ENCODE data around the gene ZNF346. TPM values are rescaled to one million over a fixed set of nuclear protein-coding genes. Genes with fewer than 3 reads are reported as not detected.

ZNF346 gene
- total and polyA plus RNA-seq, 2 of the 13 experiments (the other 11 are each of a cell fraction or from before 2014, with no cell fraction given): 8.6 to 19.4 TPM

GRCh38 chr5:177022386-177023302, at the start of gene ZNF346 (continued):
- TF ChIP-seq ZSCAN31 (CRISPR knock-in tag; IDR thresholded peaks at IDR 0.05; ENCODE audit: low read depth) (no peak), MZF1 (CRISPR knock-in tag; IDR thresholded peaks at IDR 0.05; ENCODE audit: borderline replicate concordance) (no peak), THAP11 (CRISPR knock-in tag; IDR thresholded peaks at IDR 0.05) (peak; percentile 58; the same call in 1 of the 2 replicates), ZNF75D (CRISPR knock-in tag; IDR thresholded peaks at IDR 0.05; ENCODE audit: borderline replicate concordance) (no peak), ISL2 (CRISPR knock-in tag; IDR thresholded peaks at IDR 0.05) (0 out of 2 replicates have a peak, but pooled peaks have one; percentile 21), ZBTB26 (CRISPR knock-in tag; IDR thresholded peaks at IDR 0.05; ENCODE audit: borderline replicate concordance) (no peak; the same call in 1 of the 2 replicates), ZNF30 (CRISPR knock-in tag; IDR thresholded peaks at IDR 0.05) (no peak), ZNF605 (CRISPR knock-in tag; IDR thresholded peaks at IDR 0.05) (no peak; the same call in 1 of the 2 replicates), SNAPC2 (CRISPR knock-in tag; IDR thresholded peaks at IDR 0.05) (peak; percentile 49; the same call in 1 of the 2 replicates), ZNF572 (CRISPR knock-in tag; IDR thresholded peaks at IDR 0.05) (no peak), ZNF781 (CRISPR knock-in tag; IDR thresholded peaks at IDR 0.05; ENCODE audit: borderline replicate concordance, not compliant biosample characterization) (no peak), PRMT3 (CRISPR knock-in tag; IDR thresholded peaks at IDR 0.05; ENCODE audit: borderline replicate concordance, low read depth) (no peak), TFE3 (CRISPR knock-in tag; IDR thresholded peaks at IDR 0.05) (no peak), ARNT2 (CRISPR knock-in tag; IDR thresholded peaks at IDR 0.05; ENCODE audit: low read depth) (peak; percentile 94), LRRFIP1 (CRISPR knock-in tag; conservative IDR thresholded peaks at IDR 0.05) (no peak), HHEX (CRISPR knock-in tag; IDR thresholded peaks at IDR 0.05) (no peak), ZNF20 (CRISPR knock-in tag; IDR thresholded peaks at IDR 0.05) (no peak), CEBPG (CRISPR knock-in tag; IDR thresholded peaks at IDR 0.05) (no peak), ZBTB8A (CRISPR knock-in tag; IDR thresholded peaks at IDR 0.05; ENCODE audit: borderline replicate concordance, low read depth) (no peak), SMC3 (IDR thresholded peaks at IDR 0.05; ENCODE audit: low read length) (no peak), ZNF710 (CRISPR knock-in tag; IDR thresholded peaks at IDR 0.05; ENCODE audit: borderline replicate concordance) (peak; percentile 33; the same call in 1 of the 2 replicates), ZNF230 (CRISPR knock-in tag; IDR thresholded peaks at IDR 0.05) (no peak; the same call in 1 of the 2 replicates)
